Trophoblast cell (in vitro differentiated cells and primary cell): ENCODE results near the gene TRAF5.

Source experiments
- DNase-seq, 2 donors: peaks; one replicate each; pipeline ENCODE4 v3.0.0-alpha.2; 2016
- H2AFZ ChIP-seq: 2 replicates; pipeline ENCODE4 v1.6.1; 2013; ENCODE audit warnings: low read length, moderate library complexity, mild to moderate bottlenecking; ENCODE audit not compliant: insufficient read depth, poor library complexity
- H2AK5ac ChIP-seq: 2 replicates; pipeline ENCODE4 v1.6.1; 2013; ENCODE audit warnings: mild to moderate bottlenecking, low read length
- H2BK120ac ChIP-seq: 2 replicates; pipeline ENCODE4 v1.6.1; 2013; ENCODE audit warnings: low read length, mild to moderate bottlenecking, moderate library complexity; ENCODE audit not compliant: insufficient read depth, poor library complexity
- H2BK12ac ChIP-seq: 2 replicates; pipeline ENCODE4 v1.6.1; 2013; ENCODE audit warnings: mild to moderate bottlenecking, low read length, moderate library complexity
- H2BK5ac ChIP-seq: 2 replicates; pipeline ENCODE4 v1.6.1; 2013; ENCODE audit warnings: low read length, low read depth, moderate library complexity, mild to moderate bottlenecking; ENCODE audit not compliant: poor library complexity
- H3K14ac ChIP-seq: 2 replicates; pipeline ENCODE4 v1.6.1; 2013; ENCODE audit warnings: mild to moderate bottlenecking, low read length
- H3K18ac ChIP-seq: 2 replicates; pipeline ENCODE4 v1.6.1; 2013; ENCODE audit warnings: mild to moderate bottlenecking, low read length
- H3K23ac ChIP-seq: 2 replicates; pipeline ENCODE4 v1.6.1; 2013; ENCODE audit warnings: low read length
- H3K27ac ChIP-seq: 2 replicates; pipeline ENCODE4 v1.5.1; 2013; ENCODE audit warnings: low read depth, mild to moderate bottlenecking, inconsistent platforms, low read length, moderate library complexity
- H3K27me3 ChIP-seq: 2 replicates; pipeline ENCODE4 v1.6.1; 2013; ENCODE audit warnings: inconsistent platforms, mild to moderate bottlenecking, low read length, moderate library complexity; ENCODE audit not compliant: insufficient read depth
- H3K36me3 ChIP-seq, 2 experiments: 1 replicate in 1 of 2; 2 replicates in 1 of 2; pipeline ENCODE4 v1.6.1; 2013; ENCODE audit warnings: low read length in 2 of 2, mild to moderate bottlenecking in 2 of 2, moderate library complexity in 1 of 2; ENCODE audit not compliant: insufficient read depth in 2 of 2, control insufficient read depth in 1 of 2
- H3K4ac ChIP-seq: 2 replicates; pipeline ENCODE4 v1.6.1; 2013; ENCODE audit warnings: low read depth, mild to moderate bottlenecking, low read length, moderate library complexity
- H3K4me1 ChIP-seq, 2 experiments: 1 replicate in 1 of 2; 2 replicates in 1 of 2; pipeline ENCODE4 v1.6.1; 2013; ENCODE audit warnings: low read length in 2 of 2, mild to moderate bottlenecking in 2 of 2, moderate library complexity in 1 of 2; ENCODE audit not compliant: insufficient read depth in 2 of 2, control insufficient read depth in 1 of 2
- H3K4me2 ChIP-seq: 2 replicates; pipeline ENCODE4 v1.6.1; 2013; ENCODE audit warnings: inconsistent platforms, mild to moderate bottlenecking, low read length, moderate library complexity
- H3K4me3 ChIP-seq: 2 replicates; pipeline ENCODE4 v1.5.1; 2013; ENCODE audit warnings: mild to moderate bottlenecking, low read depth, low read length, inconsistent platforms
- H3K79me1 ChIP-seq: one replicate; pipeline ENCODE4 v1.6.1; 2013; ENCODE audit warnings: low read length
- H3K79me2 ChIP-seq: 2 replicates; pipeline ENCODE4 v1.6.1; 2013; ENCODE audit warnings: low read length, mild to moderate bottlenecking; ENCODE audit not compliant: control insufficient read depth, insufficient read depth, poor library complexity
- H3K9ac ChIP-seq: 2 replicates; pipeline ENCODE4 v1.6.1; 2013; ENCODE audit warnings: mild to moderate bottlenecking, low read length
- H3K9me3 ChIP-seq: 2 replicates; pipeline ENCODE4 v1.6.1; 2013; ENCODE audit warnings: low read depth, mild to moderate bottlenecking, control low read depth, inconsistent platforms, low read length; ENCODE audit not compliant: insufficient read depth
- H4K12ac ChIP-seq: 2 replicates; pipeline ENCODE4 v1.6.1; 2013; ENCODE audit warnings: low read depth, mild to moderate bottlenecking, low read length, moderate library complexity
- H4K8ac ChIP-seq: 2 replicates; pipeline ENCODE4 v1.6.1; 2013; ENCODE audit warnings: low read depth, mild to moderate bottlenecking, low read length, moderate library complexity
- H4K91ac ChIP-seq: one replicate; pipeline ENCODE4 v1.6.1; 2013; ENCODE audit warnings: low read depth, mild to moderate bottlenecking, low read length, moderate library complexity
- WGBS: extraction: QIAGEN DNeasy Blood & Tissue Kit; methylation state at CpG from one replicate; pipeline ENCODE4 v1.1.7; 2013; ENCODE audit warnings: missing lambda C conversion rate; ENCODE audit not compliant: insufficient read length, insufficient coverage; ENCODE audit errors: extremely low coverage; 5-methylcytosine and 5-hydroxymethylcytosine counted together

Gene TRAF5

DNA sequence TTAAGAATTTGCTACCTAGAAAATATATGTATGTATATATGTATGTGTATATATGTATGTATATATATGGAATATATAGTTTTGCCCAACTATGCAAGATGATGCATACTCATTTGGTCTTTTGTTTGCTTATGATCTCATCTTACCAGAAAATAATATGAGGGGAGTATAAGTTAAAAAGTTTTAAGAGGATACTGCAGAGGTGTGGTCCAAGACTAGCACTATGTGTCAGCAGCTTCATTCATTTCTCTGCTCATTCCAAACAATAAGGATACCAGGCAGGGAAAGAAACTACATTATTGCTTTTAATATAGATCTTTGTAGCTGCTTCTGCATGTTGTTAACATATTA, 44.6 kb upstream of the TRAF5 start:
- Histone ChIP-seq H3K18ac (no peak overlapping the region), H3K4me1 (peaks cover 0 to 3% of the 10 kb centered on the region in 2 experiments), H3K9me3 (no peaks in the 10 kb centered on the region), H3K4me2 (no peak overlapping the region), H3K4ac (no peak overlapping the region), H3K27me3 (no peaks in the 10 kb centered on the region), H3K9ac (no peak overlapping the region), H4K8ac (no peak overlapping the region), H2BK120ac (no peak overlapping the region), H3K79me1 (no peaks in the 10 kb centered on the region), H2BK5ac (no peak overlapping the region), H4K91ac (no peak overlapping the region), H2AK5ac (no peak overlapping the region), H3K23ac (no peak overlapping the region), H3K14ac (no peak overlapping the region), H3K4me3 (no peak overlapping the region), H4K12ac (no peak overlapping the region), H2AFZ (no peak overlapping the region), H3K36me3 (peaks cover 15 to 17% of the 10 kb centered on the region in 2 experiments), H3K79me2 (no peaks in the 10 kb centered on the region), H3K27ac (no peak overlapping the region), H2BK12ac (no peak overlapping the region)
- DNase-seq: no peak

DNA sequence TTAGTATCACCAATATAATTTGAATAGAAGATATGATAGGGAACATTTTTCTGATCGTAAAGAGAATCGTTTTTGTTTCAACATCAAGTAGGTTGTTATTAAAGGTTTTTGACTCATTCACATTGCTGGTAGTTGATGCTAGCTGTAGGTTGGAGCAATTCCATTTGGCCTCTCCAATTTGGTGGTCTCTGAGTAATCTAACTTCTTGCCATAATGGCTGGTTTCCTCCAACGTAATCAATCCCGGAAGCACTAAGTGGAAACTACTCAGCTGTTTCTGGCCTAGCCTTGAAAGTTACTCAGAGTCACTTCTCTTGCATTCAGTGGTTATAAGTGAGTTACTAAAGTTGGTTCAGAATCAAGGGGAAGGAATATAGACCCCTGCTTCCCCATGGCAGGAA, 41.4 kb upstream of the TRAF5 start:
- H3K79me1 ChIP-seq: no peaks in the 10 kb centered on the region
- no peak overlapping the region for H2AK5ac ChIP-seq
- H3K9me3 ChIP-seq: no peaks in the 10 kb centered on the region
- no peak overlapping the region for H2BK120ac ChIP-seq
- H2AFZ ChIP-seq: no peak overlapping the region
- peaks cover 13 to 18% of the 10 kb centered on the region in 2 experiments for H3K36me3 ChIP-seq
- H3K27ac ChIP-seq: no peak overlapping the region
- no peak overlapping the region for H4K8ac ChIP-seq
- H3K14ac ChIP-seq: no peak overlapping the region
- H3K79me2 ChIP-seq: no peaks in the 10 kb centered on the region
- H4K12ac ChIP-seq: no peak overlapping the region
- H3K27me3 ChIP-seq: no peaks in the 10 kb centered on the region
- no peak overlapping the region for H3K4me2 ChIP-seq
- WGBS: no CpG with 5 or more reads among the region's 4 CpGs
- H3K4me3 ChIP-seq: no peak overlapping the region
- no peak overlapping the region for H2BK5ac ChIP-seq
- H2BK12ac ChIP-seq: no peak overlapping the region
- H3K4me1 ChIP-seq: peaks cover 0 to 3% of the 10 kb centered on the region in 2 experiments
- H3K18ac ChIP-seq: no peak overlapping the region
- DNase-seq: no peak
- no peak overlapping the region for H3K23ac ChIP-seq
- no peak overlapping the region for H4K91ac ChIP-seq
- H3K9ac ChIP-seq: no peak overlapping the region
- no peak overlapping the region for H3K4ac ChIP-seq

DNA sequence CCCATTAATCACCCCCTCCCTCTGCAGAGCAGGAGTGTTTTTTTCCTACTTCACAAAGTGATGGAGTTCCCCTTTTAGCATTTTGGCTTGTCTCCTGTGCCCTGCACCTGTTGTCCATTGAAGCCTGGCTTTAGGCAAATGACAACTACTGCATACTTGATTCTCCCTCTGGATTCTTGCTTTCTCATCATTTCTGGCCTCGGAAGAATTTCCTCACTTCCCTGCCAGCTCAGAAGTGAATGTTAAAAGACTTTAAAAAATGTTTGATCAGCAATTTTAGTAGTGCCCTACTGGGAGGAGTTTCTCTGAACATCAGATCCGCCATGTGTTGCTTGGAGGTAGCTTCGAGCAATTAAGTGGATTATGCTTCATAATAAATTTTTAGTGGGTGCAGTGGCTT, 39.4 kb upstream of the TRAF5 start:
- no peak overlapping the region for H3K14ac ChIP-seq
- no peak overlapping the region for H4K91ac ChIP-seq
- H3K79me2 ChIP-seq: no peaks in the 10 kb centered on the region
- H3K4me1 ChIP-seq: no peaks in the 10 kb centered on the region
- H4K8ac ChIP-seq: no peak overlapping the region
- H3K27me3 ChIP-seq: no peaks in the 10 kb centered on the region
- no peak overlapping the region for H2AFZ ChIP-seq
- no peak overlapping the region for H3K4me3 ChIP-seq
- no peak overlapping the region for H4K12ac ChIP-seq
- H3K4ac ChIP-seq: no peak overlapping the region
- no peak overlapping the region for H2BK120ac ChIP-seq
- H2BK12ac ChIP-seq: no peak overlapping the region
- WGBS: no CpG with 5 or more reads among the region's 3 CpGs
- no peaks in the 10 kb centered on the region for H3K79me1 ChIP-seq
- no peak overlapping the region for H3K27ac ChIP-seq
- H3K18ac ChIP-seq: no peak overlapping the region
- no peaks in the 10 kb centered on the region for H3K9me3 ChIP-seq
- no peak overlapping the region for H3K4me2 ChIP-seq
- H2AK5ac ChIP-seq: no peak overlapping the region
- H2BK5ac ChIP-seq: no peak overlapping the region
- DNase-seq: no peak
- H3K23ac ChIP-seq: no peak overlapping the region
- H3K9ac ChIP-seq: no peak overlapping the region
- H3K36me3 ChIP-seq: peaks cover 13 to 23% of the 10 kb centered on the region in 2 experiments

DNA sequence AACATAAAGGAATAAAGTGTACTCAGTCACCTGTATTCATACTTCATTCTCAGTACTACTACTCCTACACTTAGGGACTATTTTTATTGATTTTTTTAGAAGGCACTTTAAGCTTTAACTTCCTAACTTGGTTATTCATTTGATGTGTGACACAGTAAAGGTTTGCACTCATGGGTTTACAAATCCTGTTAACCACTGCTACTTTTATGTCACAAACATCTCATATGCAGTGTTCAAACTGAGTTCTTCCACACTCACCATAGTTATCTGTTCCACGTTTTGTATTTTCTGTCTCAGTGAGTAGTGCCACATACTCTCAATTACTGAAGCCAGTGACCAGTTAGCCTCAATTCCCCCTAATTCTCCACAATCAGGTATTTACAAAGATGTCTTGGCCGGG, 34.2 kb upstream of the TRAF5 start:
- H3K9ac ChIP-seq: no peak overlapping the region
- H3K27ac ChIP-seq: no peak overlapping the region
- DNase-seq: no peak
- H3K79me1 ChIP-seq: no peaks in the 10 kb centered on the region
- H3K18ac ChIP-seq: no peak overlapping the region
- no peak overlapping the region for H3K14ac ChIP-seq
- peaks cover 4 to 17% of the 10 kb centered on the region in 2 experiments for H3K36me3 ChIP-seq
- no peak overlapping the region for H2AK5ac ChIP-seq
- H4K8ac ChIP-seq: no peak overlapping the region
- WGBS: no CpG with 5 or more reads among the region's 2 CpGs
- H3K4ac ChIP-seq: no peak overlapping the region
- H2BK5ac ChIP-seq: no peak overlapping the region
- no peak overlapping the region for H2AFZ ChIP-seq
- H4K91ac ChIP-seq: no peak overlapping the region
- no peak overlapping the region for H4K12ac ChIP-seq
- H3K27me3 ChIP-seq: no peaks in the 10 kb centered on the region
- H3K9me3 ChIP-seq: no peaks in the 10 kb centered on the region
- no peak overlapping the region for H3K4me2 ChIP-seq
- no peaks in the 10 kb centered on the region for H3K79me2 ChIP-seq
- no peak overlapping the region for H3K4me3 ChIP-seq
- H2BK120ac ChIP-seq: no peak overlapping the region
- no peaks in the 10 kb centered on the region for H3K4me1 ChIP-seq
- no peak overlapping the region for H3K23ac ChIP-seq
- H2BK12ac ChIP-seq: no peak overlapping the region

DNA sequence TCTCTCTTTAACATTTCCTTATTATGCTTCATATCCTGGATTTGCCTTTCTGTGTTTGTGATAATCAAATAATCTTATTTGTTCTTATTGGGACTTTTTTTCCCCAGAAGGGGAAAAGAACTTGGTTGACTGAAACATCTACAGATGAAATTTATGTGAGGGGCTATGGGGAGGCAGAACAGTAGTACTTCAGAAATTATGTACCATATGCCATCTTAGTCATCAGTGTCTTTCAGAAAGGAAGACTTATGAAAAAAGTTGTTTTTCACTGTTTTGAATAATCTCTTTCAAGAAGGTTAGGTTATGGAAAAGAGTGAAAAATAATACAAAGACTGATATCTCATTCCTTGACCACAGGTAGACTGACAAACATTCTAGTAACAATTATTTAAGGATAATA, 30.2 kb upstream of the TRAF5 start:
- Histone ChIP-seq H2BK5ac (no peak overlapping the region), H3K79me1 (no peaks in the 10 kb centered on the region), H2BK12ac (no peak overlapping the region), H3K36me3 (peaks cover 6 to 14% of the 10 kb centered on the region in 2 experiments), H3K4ac (no peak overlapping the region), H3K9me3 (no peaks in the 10 kb centered on the region), H3K4me3 (no peak overlapping the region), H3K14ac (no peak overlapping the region), H3K27me3 (no peaks in the 10 kb centered on the region), H3K9ac (no peak overlapping the region), H3K79me2 (no peaks in the 10 kb centered on the region), H3K4me1 (no peaks in the 10 kb centered on the region), H3K18ac (no peak overlapping the region), H2AK5ac (no peak overlapping the region), H3K23ac (no peak overlapping the region), H2AFZ (no peak overlapping the region), H4K12ac (no peak overlapping the region), H4K91ac (no peak overlapping the region), H3K4me2 (no peak overlapping the region), H3K27ac (no peak overlapping the region), H2BK120ac (no peak overlapping the region), H4K8ac (no peak overlapping the region)
- DNase-seq: no peak
